NAMALWA (cell line): Measurements from ENCODE around the gene ABHD16B.
"Not testable (repeated sequence)": the region's sequence is repeated elsewhere in the genome, so short reads cannot be mapped to it uniquely, and the experiment has no call there.

ENCODE experiments used
- DNase-seq: peaks from one replicate; pipeline ENCODE4 v3.0.0-alpha.2; 2015; ENCODE audit warnings: low spot score

The ABHD16B gene

DNA sequence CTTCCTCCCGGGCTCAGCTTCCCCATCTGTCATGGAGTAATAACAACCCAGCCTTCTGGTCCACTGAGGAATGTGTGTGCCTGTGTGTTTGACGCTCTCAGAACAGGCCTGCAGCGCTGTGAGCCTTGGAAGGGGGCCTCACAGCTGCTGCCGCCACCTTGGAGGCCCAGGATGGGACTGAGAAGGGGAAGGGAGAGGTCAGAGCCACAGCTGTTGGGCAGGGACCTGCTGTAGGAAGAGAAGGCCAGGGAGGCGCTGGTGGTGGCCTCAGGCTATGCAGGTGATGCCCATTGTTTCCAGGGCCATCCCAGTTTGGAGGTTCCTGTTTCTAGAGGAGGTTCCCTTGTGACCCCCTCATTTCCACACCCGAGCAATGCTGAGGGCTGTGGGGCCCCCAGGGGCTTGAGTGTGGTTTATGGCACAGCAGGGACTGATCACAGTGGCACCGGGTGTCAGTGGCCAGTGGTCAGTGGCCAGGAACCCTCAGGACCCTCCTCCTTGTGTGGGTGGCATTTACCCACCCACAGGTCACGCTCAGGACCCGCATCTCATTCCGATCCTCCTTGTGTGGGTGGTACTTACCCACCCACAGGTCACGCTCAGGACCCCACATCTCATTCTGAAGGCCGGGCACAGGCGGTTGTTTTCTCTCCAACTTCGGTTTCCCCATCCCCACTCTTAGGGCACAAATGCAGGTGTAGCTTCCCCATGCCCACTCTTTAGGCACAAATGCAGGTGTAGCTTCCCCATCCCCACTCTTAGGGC lies 17.8 kb downstream of the ABHD16B start:
- no peak for DNase-seq

DNA sequence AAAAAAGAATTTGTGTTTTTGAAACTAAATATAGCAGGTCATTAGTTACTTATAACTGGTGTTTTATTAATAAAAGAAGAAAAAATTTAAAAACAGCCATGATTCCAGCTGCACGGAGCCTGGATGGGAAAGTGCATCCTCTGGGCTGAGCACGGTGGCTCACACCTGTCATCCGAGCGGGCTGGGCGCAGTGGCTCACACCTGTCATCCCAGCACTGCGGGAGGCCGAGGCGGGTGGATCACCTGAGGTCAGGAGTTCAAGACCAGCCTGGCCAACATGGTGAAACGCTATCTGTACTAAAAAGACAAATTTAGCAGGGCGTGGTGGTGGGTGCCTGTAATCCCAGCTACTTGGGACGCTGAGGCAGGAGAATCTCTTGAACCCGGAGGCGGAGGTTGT lies 19.6 kb downstream of the ABHD16B start:
- not testable (repeated sequence) for DNase-seq

DNA sequence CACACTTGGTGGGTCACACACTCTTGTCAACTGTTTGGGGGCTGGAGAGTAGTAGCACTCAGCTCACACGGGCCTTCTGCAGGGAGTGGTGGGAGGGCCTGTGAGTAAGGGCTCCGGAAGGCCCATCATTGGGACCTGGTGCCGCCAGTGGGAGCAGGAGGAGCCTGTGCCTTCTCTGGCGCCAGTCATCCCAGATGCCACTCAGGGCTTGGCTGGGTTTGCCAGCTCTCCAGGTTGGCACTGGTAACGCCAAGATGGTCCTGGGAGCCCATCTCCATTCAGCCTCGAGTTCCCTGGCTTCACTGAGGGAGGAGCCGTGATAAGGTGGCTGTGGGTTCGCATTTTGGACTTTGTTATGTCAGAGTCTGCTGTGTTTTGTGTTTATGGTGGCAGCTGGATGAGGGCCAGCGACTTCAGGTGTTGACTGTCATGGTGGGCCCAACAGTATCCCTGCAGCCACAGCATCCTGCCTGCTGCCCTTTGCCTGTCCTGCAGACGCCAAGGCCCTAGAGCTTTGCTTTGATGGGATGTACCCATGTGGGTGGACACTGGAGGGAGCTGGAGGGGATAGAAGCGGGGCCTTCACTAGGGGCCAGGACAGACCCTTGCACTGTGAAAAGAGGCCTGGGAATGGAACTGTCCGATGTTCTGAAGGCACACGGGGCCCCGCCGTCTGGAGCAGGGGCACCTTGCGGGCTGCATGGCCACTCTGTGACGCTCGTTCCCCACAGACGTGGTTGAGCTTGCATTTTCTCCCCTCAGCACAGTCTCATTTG lies 20.3 kb downstream of the ABHD16B start:
- no peak for DNase-seq

DNA sequence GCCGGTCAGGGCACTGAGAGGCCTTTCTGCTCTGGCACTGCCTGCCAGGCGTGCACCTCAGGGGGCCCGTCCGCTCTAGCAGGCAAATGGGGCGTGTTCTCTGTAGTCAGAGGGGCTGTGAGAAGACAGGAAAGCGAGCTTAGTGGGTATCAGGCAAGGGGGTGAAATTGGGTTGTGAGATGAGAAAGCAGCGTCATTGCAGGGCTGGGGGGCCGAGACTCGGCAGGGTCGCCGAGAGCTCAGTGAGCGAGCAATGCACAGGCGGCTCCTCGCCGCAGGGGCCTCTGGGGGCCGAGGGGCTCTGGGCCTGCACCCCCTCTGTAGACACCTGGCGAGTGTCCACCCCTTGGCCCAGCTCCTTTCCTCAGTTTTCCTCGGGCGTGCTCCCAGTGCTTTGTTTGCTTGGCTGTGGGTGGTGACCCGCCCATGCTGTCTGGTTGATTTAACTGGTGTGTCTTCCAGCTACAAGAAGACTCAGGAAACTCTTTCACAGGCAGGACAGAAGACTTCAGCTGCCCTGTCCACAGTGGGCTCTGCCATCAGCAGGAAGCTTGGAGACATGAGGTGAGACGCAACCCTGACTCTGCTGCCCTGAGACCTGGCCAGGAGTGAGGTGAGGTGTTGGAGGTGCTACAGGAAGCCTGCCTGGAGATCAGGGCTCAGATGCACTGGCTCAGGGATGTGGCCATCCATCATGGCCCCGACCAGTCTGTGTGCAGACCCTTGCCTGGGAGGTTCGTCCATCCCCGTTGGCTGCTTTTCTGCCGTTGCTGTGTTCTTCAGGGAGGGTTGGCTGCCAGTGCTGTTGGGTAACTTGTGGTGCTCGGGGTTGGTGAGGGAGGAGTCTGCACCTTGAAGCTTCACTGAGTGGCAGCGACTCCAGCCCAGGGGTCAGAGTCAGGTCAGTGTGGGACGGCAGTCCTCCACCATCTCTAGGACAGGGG lies 21.2 kb downstream of the ABHD16B start:
- DNase-seq = no peak

- no peak for DNase-seq
Observed at GRCh38 chr20:63883201-63883593, 21.9 kb downstream of the ABHD16B start.

GRCh38 chr20:63884506-63885263 lies 23.4 kb downstream of the ABHD16B start:
- no peak for DNase-seq

DNA sequence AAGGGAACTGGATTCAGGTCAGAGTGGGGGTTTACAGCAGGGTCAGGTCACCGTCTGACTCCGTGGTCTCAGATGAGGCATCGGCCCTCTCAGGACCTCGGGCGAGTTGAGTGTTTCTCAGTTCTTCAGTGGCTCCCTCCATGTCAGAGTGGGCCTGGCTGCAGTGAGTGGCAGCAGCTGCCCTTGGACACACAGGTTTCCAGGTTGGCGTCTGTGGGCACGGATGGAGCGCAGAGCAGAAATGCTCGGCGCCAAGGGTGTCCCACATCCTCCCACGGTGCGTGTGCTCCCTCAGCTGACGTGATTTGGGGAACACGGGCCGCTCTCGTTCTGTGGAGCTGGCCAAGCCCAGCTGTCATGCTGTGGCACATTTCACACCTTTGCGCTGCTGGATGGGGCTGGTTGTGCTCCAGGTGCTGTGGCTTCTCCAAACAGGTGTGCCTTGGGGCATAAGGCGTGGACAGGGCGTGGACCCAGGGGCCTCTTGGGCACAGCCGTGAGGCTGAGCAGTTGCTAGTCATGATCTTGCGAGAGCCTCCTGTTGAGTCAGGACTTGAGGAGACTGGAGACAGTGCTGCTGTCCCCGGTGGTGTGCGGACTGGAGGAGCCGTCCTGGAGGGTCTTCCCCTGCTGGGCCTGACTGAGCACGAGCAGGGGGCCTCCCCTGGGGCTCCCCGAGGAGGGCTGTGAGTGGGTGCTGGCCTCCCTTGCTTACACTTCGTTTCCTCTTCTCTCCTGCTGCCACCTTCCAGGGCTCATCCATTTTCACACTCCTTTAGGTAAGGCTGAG lies 24.2 kb downstream of the ABHD16B start:
- no peak for DNase-seq

DNA sequence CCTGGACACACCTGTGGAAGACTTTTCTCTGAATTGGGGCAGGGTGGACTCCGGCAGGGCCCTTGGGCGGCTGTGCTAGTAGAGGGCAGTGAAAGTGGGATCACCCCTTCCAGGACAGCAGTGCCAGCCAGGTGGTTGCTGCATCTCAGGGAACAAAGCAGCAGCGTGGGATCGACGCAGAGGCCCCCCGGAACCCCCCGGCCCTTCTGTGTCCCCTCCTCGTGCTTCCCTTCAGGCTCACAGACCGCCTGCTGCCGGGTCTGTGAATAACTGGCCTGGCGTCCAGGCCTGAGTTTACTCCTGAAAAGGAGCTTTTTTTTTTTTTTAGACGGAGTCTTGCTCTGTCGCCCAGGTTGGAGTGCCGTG lies 24.7 kb downstream of the ABHD16B start:
- DNase-seq = no peak

DNA sequence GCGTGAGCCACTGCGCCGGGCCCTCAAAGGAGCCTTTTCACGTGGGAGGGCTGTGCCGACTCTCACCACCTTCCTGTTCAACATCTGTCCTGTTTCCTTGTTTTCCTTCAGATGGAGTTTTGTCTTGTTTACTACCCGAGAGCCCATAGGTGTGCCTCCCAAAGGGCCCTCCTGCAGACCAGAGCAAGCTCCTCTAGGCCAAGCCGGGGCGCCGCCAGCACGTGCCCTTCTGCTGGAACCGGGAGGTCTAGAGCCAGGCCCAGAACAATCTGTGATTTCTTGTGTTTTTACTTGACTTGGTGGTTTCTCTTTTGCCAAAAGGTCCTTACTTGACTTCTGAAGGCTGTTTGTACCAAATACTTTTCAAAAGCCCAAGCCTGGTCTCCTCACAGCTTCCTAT lies 25.6 kb downstream of the ABHD16B start:
- DNase-seq = no peak

DNA sequence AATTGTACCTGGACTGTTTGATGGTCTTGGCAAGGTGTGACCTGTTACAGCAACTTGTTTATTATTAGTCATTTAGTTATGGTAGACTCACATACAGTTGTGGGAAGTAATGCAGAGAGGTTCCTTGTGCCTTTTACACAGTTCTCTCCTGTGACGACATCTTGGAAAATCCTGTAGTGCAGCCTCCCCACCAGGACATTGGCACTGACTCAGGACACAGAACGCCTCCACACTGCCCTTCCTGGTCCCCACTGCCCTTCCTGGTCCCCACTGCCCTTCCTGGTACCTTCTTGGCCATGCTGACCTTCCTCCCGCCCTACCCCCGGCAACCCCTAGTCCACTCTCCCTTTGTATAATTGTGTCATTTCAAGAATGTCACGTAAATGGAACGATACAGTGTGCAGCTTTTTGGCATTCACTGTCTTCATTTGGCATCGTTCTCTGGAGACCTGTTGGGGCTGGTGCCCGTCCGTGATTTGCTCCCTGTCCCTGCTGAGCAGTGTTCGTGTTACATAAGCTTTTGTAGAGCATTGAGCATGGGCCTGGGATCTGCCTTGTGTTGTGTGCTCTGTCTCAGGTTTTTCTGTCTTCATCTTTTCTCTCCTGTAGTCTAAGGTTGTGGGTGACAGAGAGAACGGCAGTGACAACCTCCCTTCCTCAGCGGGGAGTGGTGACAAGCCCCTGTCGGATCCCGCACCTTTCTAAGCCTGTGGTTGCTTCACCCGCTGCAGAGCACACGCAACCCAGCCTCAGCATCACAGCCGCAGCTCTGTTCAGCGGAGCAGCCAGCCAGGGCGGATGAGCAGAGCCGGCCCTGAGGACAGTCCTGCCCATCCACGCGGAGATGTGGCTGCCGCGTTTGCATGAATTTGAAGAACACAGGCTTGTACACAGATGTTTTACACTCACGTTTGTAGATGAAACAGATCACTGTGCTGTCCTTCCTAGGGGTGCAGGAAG lies 28.2 kb downstream of the ABHD16B start:
- DNase-seq = no peak

- DNase-seq = no peak
Observed at GRCh38 chr20:63890201-63890576, 28.9 kb downstream of the ABHD16B start.

- DNase-seq = no peak
Observed at GRCh38 chr20:63890616-63891015, 29.3 kb downstream of the ABHD16B start.

GRCh38 chr20:63891061-63892002 lies 30.0 kb downstream of the ABHD16B start:
- no peak for DNase-seq

DNA sequence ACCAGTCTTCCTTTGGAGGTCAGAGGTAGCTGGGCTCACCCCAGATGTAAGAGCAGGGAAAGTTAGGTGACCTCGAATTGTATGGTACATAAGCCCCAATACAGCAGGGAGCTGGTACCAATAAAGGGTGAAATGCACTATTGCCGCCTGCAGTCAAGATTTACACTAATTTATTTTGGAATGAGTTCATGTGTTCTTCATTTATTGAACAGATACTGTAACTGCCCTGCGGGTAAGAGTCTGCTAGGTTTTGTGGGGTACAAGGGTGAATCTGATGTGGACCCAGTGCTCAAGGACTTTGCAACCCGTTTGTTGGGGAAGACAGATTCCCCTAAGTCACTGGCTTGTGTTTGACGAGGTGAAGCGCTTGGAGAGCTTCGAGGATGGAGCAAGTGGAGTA lies 31.1 kb downstream of the ABHD16B start:
- DNase-seq = no peak

- DNase-seq = no peak
Observed at GRCh38 chr20:63893999-63894357, 32.7 kb downstream of the ABHD16B start.

DNA sequence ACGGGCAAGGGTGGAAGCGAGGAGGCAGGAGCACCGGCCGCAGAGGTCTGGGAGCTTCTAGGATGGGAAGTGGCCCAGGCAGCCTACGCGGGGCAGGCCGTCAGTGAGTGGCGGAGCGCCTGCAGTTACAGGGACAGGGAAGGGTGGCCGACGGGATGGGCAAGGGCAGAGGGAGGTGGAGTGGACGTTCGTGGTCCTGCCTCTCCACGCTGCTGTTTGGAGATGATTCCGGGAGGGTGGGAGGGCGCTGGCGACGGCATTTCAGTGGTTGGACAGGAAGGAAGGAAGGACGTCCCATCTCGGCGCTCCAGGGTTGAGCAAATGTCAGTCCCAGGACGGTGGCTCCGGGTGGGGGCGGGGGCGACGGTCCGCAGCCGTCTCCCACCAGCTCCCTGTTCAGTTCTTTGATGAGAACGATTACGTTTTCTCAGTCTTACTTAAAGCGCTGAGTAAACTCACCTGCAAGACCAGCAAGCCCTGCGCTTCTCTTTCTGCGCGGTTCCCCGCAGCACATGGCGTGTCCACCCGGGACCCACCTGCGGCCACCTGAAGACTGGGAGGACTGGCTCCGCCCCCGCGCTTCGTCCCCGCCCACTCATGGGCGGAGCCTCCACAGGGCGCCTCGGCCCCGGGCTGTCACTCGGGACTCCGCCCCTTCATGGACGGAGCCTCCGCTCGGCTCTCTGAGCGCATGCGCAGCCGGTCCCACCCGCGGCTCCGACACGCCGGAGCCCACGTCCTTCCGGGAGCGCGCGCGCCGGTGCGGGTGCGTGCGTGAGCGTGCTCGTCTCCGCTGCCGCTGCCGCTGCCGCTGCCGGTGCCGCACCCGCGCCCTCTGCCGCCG lies 33.3 kb downstream of the ABHD16B start, which contains the start of gene DNAJC5:
DNAJC5 (plus strand) TSS at position 769 of the 844 bp plus-strand sequence. CDS start 33,220 bp downstream, outside the sequence.
- peak; percentile 94 for DNase-seq

- no peak for DNase-seq
Observed at GRCh38 chr20:63895202-63895951, 34.1 kb downstream of the ABHD16B start.
